Kidney epithelial cell (primary cell): ENCODE results near the gene ZNF554. TPM values are rescaled to one million over a fixed set of nuclear protein-coding genes. Genes with fewer than 3 reads are reported as not detected.
"Not testable (repeated sequence)": the region's sequence is repeated elsewhere in the genome, so short reads cannot be mapped to it uniquely, and the experiment has no call there.

Source experiments
- DNase-seq: peaks from one replicate; pipeline ENCODE4 v3.0.0-alpha.2; 2010; ENCODE audit warnings: low read depth
- H3K27me3 ChIP-seq: 2 replicates; pipeline ENCODE4 v1.6.0; 2011; ENCODE audit warnings: low read length; ENCODE audit not compliant: control insufficient read depth, insufficient read depth
- H3K36me3 ChIP-seq: 2 replicates; pipeline ENCODE4 v1.5.1; 2011; ENCODE audit warnings: low read length; ENCODE audit not compliant: control insufficient read depth, insufficient read depth
- H3K4me3 ChIP-seq: 2 replicates; pipeline ENCODE4 v1.5.1; 2011; ENCODE audit warnings: low read depth, mild to moderate bottlenecking, control low read depth, low read length
- CTCF ChIP-seq: IDR thresholded peaks from 2 replicates; pipeline ENCODE4 v1.5.1; 2011; ENCODE audit warnings: mild to moderate bottlenecking, moderate library complexity, low read length, control low read depth, inconsistent platforms; ENCODE audit not compliant: insufficient read depth, poor library complexity, severe bottlenecking
- total RNA-seq: library from RNA; depleted of rRNA; stranded (reverse); fragments of >200 nt; gene quantifications from 2 replicates; pipeline ENCODE4 v1.2.3, GENCODE V29; 2015

ZNF554 gene
- total RNA-seq, 1 donor from 2014 or later, result 4.5 TPM

DNA sequence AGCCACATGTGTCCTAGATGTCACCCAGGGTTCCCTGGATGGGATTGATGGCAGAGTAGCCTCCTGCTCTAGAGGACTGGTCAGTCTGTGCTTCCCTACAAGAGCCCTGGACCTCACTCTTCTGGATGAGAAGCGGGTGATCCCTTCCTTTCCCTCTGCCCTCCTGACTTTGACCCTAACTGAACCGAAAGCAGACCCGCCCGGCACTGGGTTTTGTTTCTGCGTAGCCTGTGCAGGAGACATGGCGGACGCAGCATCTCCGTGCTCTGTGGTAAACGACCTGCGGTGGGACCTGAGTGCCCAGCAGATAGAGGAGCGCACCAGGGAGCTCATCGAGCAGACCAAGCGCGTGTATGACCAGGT, 29.5 kb upstream of the ZNF554 start:
- Histone ChIP-seq H3K4me3 (no peak overlapping the region), H3K36me3 (no peaks in the 10 kb centered on the region), H3K27me3 (no peaks in the 10 kb centered on the region)
- DNase-seq, result no peak
- no peak for TF ChIP-seq CTCF

- DNase-seq, result no peak
- no peaks in the 10 kb centered on the region for H3K27me3 ChIP-seq
- no peak overlapping the region for H3K4me3 ChIP-seq
- H3K36me3 ChIP-seq, result no peaks in the 10 kb centered on the region
- no peak for TF ChIP-seq CTCF
Measured at GRCh38 chr19:2790557-2791271, 29.0 kb upstream of the ZNF554 start.

DNA sequence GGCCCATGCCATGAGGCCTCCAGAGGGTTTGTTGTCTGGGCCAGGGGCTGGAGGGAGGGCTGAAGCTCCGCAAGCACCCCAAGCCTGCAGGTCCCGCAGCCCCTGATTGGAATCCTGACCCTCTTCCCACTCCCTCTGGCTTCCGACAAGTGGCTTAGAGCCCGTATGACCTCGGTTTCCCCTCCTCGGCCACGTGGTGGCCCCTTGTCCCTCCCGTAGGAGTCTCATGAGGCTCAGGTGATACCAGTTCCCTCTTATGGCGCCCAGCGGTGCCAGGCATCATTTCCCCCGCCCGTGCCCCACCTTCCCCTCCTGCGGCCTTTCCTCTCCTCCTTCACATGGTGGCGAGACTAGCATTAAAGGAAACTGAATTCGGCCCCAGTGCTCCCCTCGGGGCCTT, 28.2 kb upstream of the ZNF554 start:
- Histone ChIP-seq H3K36me3 (no peaks in the 10 kb centered on the region), H3K27me3 (no peaks in the 10 kb centered on the region), H3K4me3 (no peak overlapping the region)
- TF ChIP-seq CTCF, result no peak
- no peak for DNase-seq

DNA sequence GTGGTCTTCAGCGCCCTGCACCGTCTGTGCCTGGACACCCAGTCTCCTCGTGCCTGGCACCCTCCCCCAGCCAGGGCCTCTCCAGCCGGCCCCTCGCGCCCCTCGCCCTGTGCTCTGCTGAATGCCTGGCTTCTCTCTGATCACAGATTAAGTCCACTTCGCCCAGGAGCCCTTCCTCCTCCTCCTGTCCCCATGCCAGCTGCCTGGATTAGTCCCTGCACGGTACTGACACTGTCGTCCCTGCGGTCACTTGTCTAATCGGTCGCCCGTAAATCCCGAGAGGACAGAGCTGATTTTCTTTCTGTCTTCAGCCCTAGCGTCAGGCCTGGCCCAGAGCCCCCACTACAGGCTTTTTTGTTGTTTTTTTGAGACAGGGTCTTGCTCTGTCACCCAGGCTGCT, 27.8 kb upstream of the ZNF554 start:
- H3K4me3 ChIP-seq, result no peak overlapping the region
- no peaks in the 10 kb centered on the region for H3K36me3 ChIP-seq
- TF ChIP-seq CTCF, result no peak
- H3K27me3 ChIP-seq, result no peaks in the 10 kb centered on the region
- no peak for DNase-seq

DNA sequence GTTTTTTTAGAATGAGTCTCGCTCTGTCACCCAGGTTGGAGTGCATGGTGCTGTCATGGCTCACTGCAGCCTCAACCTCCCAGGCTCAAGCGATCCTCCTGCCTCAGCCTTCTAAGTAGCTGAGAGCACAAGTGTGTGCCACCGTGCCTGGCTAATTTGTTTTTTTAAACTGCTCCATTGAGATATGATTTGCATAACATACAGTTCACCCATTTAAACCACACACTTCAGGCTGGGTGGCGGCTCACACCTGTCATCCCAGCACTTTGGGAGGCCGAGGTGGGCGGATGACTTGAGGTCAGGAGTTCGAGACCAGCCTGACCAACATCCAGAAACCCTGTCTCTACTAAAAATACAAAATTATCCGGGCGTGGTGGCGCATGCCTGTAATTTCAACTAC, 27.0 kb upstream of the ZNF554 start:
- not testable (repeated sequence) for DNase-seq

GRCh38 chr19:2793126-2793525, 26.5 kb upstream of the ZNF554 start:
- Histone ChIP-seq H3K36me3 (no peaks in the 10 kb centered on the region), H3K4me3 (no peak overlapping the region), H3K27me3 (no peaks in the 10 kb centered on the region)
- no peak for DNase-seq
- TF ChIP-seq CTCF, result no peak

More for the DNA sequence above, 27.0 kb upstream of the ZNF554 start:
- H3K36me3 ChIP-seq, H3K4me3 ChIP-seq, H3K27me3 ChIP-seq: not testable (repeated sequence)
